Measurements from ENCODE around the gene NPHP4.

Gene NPHP4

GRCh38 chr1:5937373-5937857 is 54.8 kb downstream of the NPHP4 start:
- H3K4me1 ChIP-seq (ENCODE audit: control insufficient read depth, insufficient read depth, low read length): no peaks in the 10 kb centered on the region
- no peaks in the 10 kb centered on the region for H3K9me3 ChIP-seq (ENCODE audit: control insufficient read depth in 2 of 2, low read length in 2 of 2)
- no peak overlapping the region for H3K4me3 ChIP-seq (ENCODE audit: low read length in 2 of 2)
- no peak overlapping the region for H3K9ac ChIP-seq (ENCODE audit: low read length in 2 of 2)
- H3K27ac ChIP-seq (ENCODE audit: low read length): no peak overlapping the region
- H3K36me3 ChIP-seq (ENCODE audit: control insufficient read depth in 2 of 2, insufficient read depth in 2 of 2, low read length in 2 of 2): peaks cover 4 to 6% of the 10 kb centered on the region in 2 donors
- no peaks in the 10 kb centered on the region for H3K27me3 ChIP-seq (ENCODE audit: control insufficient read depth in 1 of 2, insufficient read depth in 2 of 2, low read length in 2 of 2)

- Histone ChIP-seq H3K9ac (ENCODE audit: low read length in 2 of 2) (no peak overlapping the region), H3K27ac (ENCODE audit: low read length) (no peak overlapping the region), H3K36me3 (ENCODE audit: control insufficient read depth in 2 of 2, insufficient read depth in 2 of 2, low read length in 2 of 2) (peaks cover 6 to 9% of the 10 kb centered on the region in 2 donors), H3K4me1 (ENCODE audit: control insufficient read depth, insufficient read depth, low read length) (no peaks in the 10 kb centered on the region), H3K4me3 (ENCODE audit: low read length in 2 of 2) (no peak overlapping the region), H3K9me3 (ENCODE audit: control insufficient read depth in 2 of 2, low read length in 2 of 2) (no peaks in the 10 kb centered on the region), H3K27me3 (ENCODE audit: control insufficient read depth in 1 of 2, insufficient read depth in 2 of 2, low read length in 2 of 2) (no peaks in the 10 kb centered on the region)
Measured at GRCh38 chr1:5936621-5937372, 55.4 kb downstream of the NPHP4 start.

- no peaks in the 10 kb centered on the region for H3K9me3 ChIP-seq (ENCODE audit: control insufficient read depth in 2 of 2, low read length in 2 of 2)
- no peak overlapping the region for H3K9ac ChIP-seq (ENCODE audit: low read length in 2 of 2)
- no peak overlapping the region for H3K27ac ChIP-seq (ENCODE audit: low read length)
- no peak overlapping the region for H3K4me3 ChIP-seq (ENCODE audit: low read length in 2 of 2)
- peaks cover 8 to 11% of the 10 kb centered on the region in 2 donors for H3K36me3 ChIP-seq (ENCODE audit: control insufficient read depth in 2 of 2, insufficient read depth in 2 of 2, low read length in 2 of 2)
- no peaks in the 10 kb centered on the region for H3K27me3 ChIP-seq (ENCODE audit: control insufficient read depth in 1 of 2, insufficient read depth in 2 of 2, low read length in 2 of 2)
- no peaks in the 10 kb centered on the region for H3K4me1 ChIP-seq (ENCODE audit: control insufficient read depth, insufficient read depth, low read length)
Measured at GRCh38 chr1:5936126-5936525, 56.1 kb downstream of the NPHP4 start.

- no peak overlapping the region for H3K27ac ChIP-seq (ENCODE audit: low read length)
- no peak overlapping the region for H3K9ac ChIP-seq (ENCODE audit: low read length in 2 of 2)
- H3K27me3 ChIP-seq (ENCODE audit: control insufficient read depth in 1 of 2, insufficient read depth in 2 of 2, low read length in 2 of 2): no peaks in the 10 kb centered on the region
- H3K36me3 ChIP-seq (ENCODE audit: control insufficient read depth in 2 of 2, insufficient read depth in 2 of 2, low read length in 2 of 2): peaks cover 8 to 11% of the 10 kb centered on the region in 2 donors
- no peak overlapping the region for H3K4me3 ChIP-seq (ENCODE audit: low read length in 2 of 2)
- no peaks in the 10 kb centered on the region for H3K9me3 ChIP-seq (ENCODE audit: control insufficient read depth in 2 of 2, low read length in 2 of 2)
- H3K4me1 ChIP-seq (ENCODE audit: control insufficient read depth, insufficient read depth, low read length): no peaks in the 10 kb centered on the region
Measured at GRCh38 chr1:5935026-5935425, 57.2 kb downstream of the NPHP4 start.

GRCh38 chr1:5934058-5934884 is 58.0 kb downstream of the NPHP4 start:
- no peaks in the 10 kb centered on the region for H3K27me3 ChIP-seq (ENCODE audit: control insufficient read depth in 1 of 2, insufficient read depth in 2 of 2, low read length in 2 of 2)
- H3K9ac ChIP-seq (ENCODE audit: low read length in 2 of 2): no peak overlapping the region
- no peak overlapping the region for H3K4me3 ChIP-seq (ENCODE audit: low read length in 2 of 2)
- no peaks in the 10 kb centered on the region for H3K9me3 ChIP-seq (ENCODE audit: control insufficient read depth in 2 of 2, low read length in 2 of 2)
- H3K27ac ChIP-seq (ENCODE audit: low read length): no peak overlapping the region
- H3K4me1 ChIP-seq (ENCODE audit: control insufficient read depth, insufficient read depth, low read length): no peaks in the 10 kb centered on the region
- H3K36me3 ChIP-seq (ENCODE audit: control insufficient read depth in 2 of 2, insufficient read depth in 2 of 2, low read length in 2 of 2): peaks cover 8 to 11% of the 10 kb centered on the region in 2 donors

GRCh38 chr1:5933676-5934057 is 58.6 kb downstream of the NPHP4 start:
- Histone ChIP-seq H3K36me3 (ENCODE audit: control insufficient read depth in 2 of 2, insufficient read depth in 2 of 2, low read length in 2 of 2) (peaks cover 8 to 11% of the 10 kb centered on the region in 2 donors), H3K9ac (ENCODE audit: low read length in 2 of 2) (no peak overlapping the region), H3K27ac (ENCODE audit: low read length) (no peak overlapping the region), H3K9me3 (ENCODE audit: control insufficient read depth in 2 of 2, low read length in 2 of 2) (no peaks in the 10 kb centered on the region), H3K4me3 (ENCODE audit: low read length in 2 of 2) (no peak overlapping the region), H3K4me1 (ENCODE audit: control insufficient read depth, insufficient read depth, low read length) (no peaks in the 10 kb centered on the region), H3K27me3 (ENCODE audit: control insufficient read depth in 1 of 2, insufficient read depth in 2 of 2, low read length in 2 of 2) (no peaks in the 10 kb centered on the region)

GRCh38 chr1:5933050-5933449 is 59.2 kb downstream of the NPHP4 start:
- H3K36me3 ChIP-seq (ENCODE audit: control insufficient read depth in 2 of 2, insufficient read depth in 2 of 2, low read length in 2 of 2): peaks cover 8 to 11% of the 10 kb centered on the region in 2 donors
- no peaks in the 10 kb centered on the region for H3K27me3 ChIP-seq (ENCODE audit: control insufficient read depth in 1 of 2, insufficient read depth in 2 of 2, low read length in 2 of 2)
- H3K4me1 ChIP-seq (ENCODE audit: control insufficient read depth, insufficient read depth, low read length): no peaks in the 10 kb centered on the region
- H3K9ac ChIP-seq (ENCODE audit: low read length in 2 of 2): no peak overlapping the region
- no peak overlapping the region for H3K27ac ChIP-seq (ENCODE audit: low read length)
- no peaks in the 10 kb centered on the region for H3K9me3 ChIP-seq (ENCODE audit: control insufficient read depth in 2 of 2, low read length in 2 of 2)
- H3K4me3 ChIP-seq (ENCODE audit: low read length in 2 of 2): no peak overlapping the region

GRCh38 chr1:5928714-5929400 is 63.4 kb downstream of the NPHP4 start:
- Histone ChIP-seq H3K9me3 (ENCODE audit: control insufficient read depth in 2 of 2, low read length in 2 of 2) (no peaks in the 10 kb centered on the region), H3K9ac (ENCODE audit: low read length in 2 of 2) (no peak overlapping the region)

GRCh38 chr1:5927506-5928370 is 64.5 kb downstream of the NPHP4 start:
- peaks cover 9 to 17% of the 10 kb centered on the region in 2 donors for H3K36me3 ChIP-seq (ENCODE audit: control insufficient read depth in 2 of 2, insufficient read depth in 2 of 2, low read length in 2 of 2)
- H3K27me3 ChIP-seq (ENCODE audit: control insufficient read depth in 1 of 2, insufficient read depth in 2 of 2, low read length in 2 of 2): no peaks in the 10 kb centered on the region
- H3K9me3 ChIP-seq (ENCODE audit: control insufficient read depth in 2 of 2, low read length in 2 of 2): no peaks in the 10 kb centered on the region

More at GRCh38 chr1:5928714-5929400, 63.4 kb downstream of the NPHP4 start:
- Histone ChIP-seq H3K4me3 (ENCODE audit: low read length in 2 of 2) (no peak overlapping the region), H3K27me3 (ENCODE audit: control insufficient read depth in 1 of 2, insufficient read depth in 2 of 2, low read length in 2 of 2) (no peaks in the 10 kb centered on the region), H3K36me3 (ENCODE audit: control insufficient read depth in 2 of 2, insufficient read depth in 2 of 2, low read length in 2 of 2) (peaks cover 11 to 17% of the 10 kb centered on the region in 2 donors), H3K4me1 (ENCODE audit: control insufficient read depth, insufficient read depth, low read length) (no peaks in the 10 kb centered on the region), H3K27ac (ENCODE audit: low read length) (no peak overlapping the region)

More at GRCh38 chr1:5927506-5928370, 64.5 kb downstream of the NPHP4 start:
- Histone ChIP-seq H3K4me1 (ENCODE audit: control insufficient read depth, insufficient read depth, low read length) (no peaks in the 10 kb centered on the region), H3K4me3 (ENCODE audit: low read length in 2 of 2) (no peak overlapping the region), H3K27ac (ENCODE audit: low read length) (no peak overlapping the region), H3K9ac (ENCODE audit: low read length in 2 of 2) (no peak overlapping the region)
